Activated naive CD4-positive, alpha-beta T cell treated with anti-CD3 and anti-CD28 coated beads, Interleukin-2, amount 50 U/mL, for 16 hours (primary cell): ENCODE measurements around the gene MLLT3.

ENCODE experiments used
- DNase-seq: peaks from one replicate; pipeline ENCODE4 v3.0.0-alpha.2; 2020

The MLLT3 gene

GRCh38 chr9:20472342-20473045, 149.8 kb downstream of the MLLT3 start:
- no peak for DNase-seq

- no peak for DNase-seq
These were observed 155.8 kb downstream of the MLLT3 start for GRCh38 chr9:20466328-20467008.

- no peak for DNase-seq
These were observed 158.1 kb downstream of the MLLT3 start for GRCh38 chr9:20464242-20464641.

- no peak for DNase-seq
These were observed 158.5 kb downstream of the MLLT3 start for GRCh38 chr9:20463823-20464222.

GRCh38 chr9:20462410-20462809, 159.9 kb downstream of the MLLT3 start:
- DNase-seq = no peak

- no peak for DNase-seq
These were observed 175.0 kb downstream of the MLLT3 start for GRCh38 chr9:20447291-20447690.

- no peak for DNase-seq
These were observed 176.1 kb downstream of the MLLT3 start for GRCh38 chr9:20446248-20446647.

GRCh38 chr9:20442461-20443319, 179.6 kb downstream of the MLLT3 start:
- DNase-seq = no peak

- DNase-seq = no peak
These were observed 180.4 kb downstream of the MLLT3 start for GRCh38 chr9:20441711-20442423.

- DNase-seq = no peak
These were observed 181.1 kb downstream of the MLLT3 start for GRCh38 chr9:20441166-20441565.

- no peak for DNase-seq
These were observed 184.8 kb downstream of the MLLT3 start for GRCh38 chr9:20437476-20437875.

GRCh38 chr9:20436476-20437195, 185.7 kb downstream of the MLLT3 start:
- DNase-seq = no peak

GRCh38 chr9:20428976-20429375, 193.3 kb downstream of the MLLT3 start:
- no peak for DNase-seq

- DNase-seq = no peak
These were observed 194.9 kb downstream of the MLLT3 start for GRCh38 chr9:20427359-20427758.

GRCh38 chr9:20426019-20426418, 196.3 kb downstream of the MLLT3 start:
- DNase-seq = no peak

- no peak for DNase-seq
These were observed 202.8 kb downstream of the MLLT3 start for GRCh38 chr9:20419533-20419932.

- no peak for DNase-seq
These were observed 203.8 kb downstream of the MLLT3 start for GRCh38 chr9:20418485-20418884.

- no peak for DNase-seq
These were observed 204.8 kb downstream of the MLLT3 start for GRCh38 chr9:20417373-20418080.

GRCh38 chr9:20414150-20414549, 208.1 kb downstream of the MLLT3 start:
- no peak for DNase-seq

- no peak for DNase-seq
These were observed 212.8 kb downstream of the MLLT3 start for GRCh38 chr9:20409321-20410092.

GRCh38 chr9:20408513-20408912, 213.8 kb downstream of the MLLT3 start:
- DNase-seq = no peak
